ENCODE data around the gene YTHDF1.

Gene YTHDF1

GRCh38 chr20:63248835-63249591 is 33.1 kb upstream of the YTHDF1 start:
- DNase-seq (ENCODE audit: low spot score): peak; percentile 58

DNA sequence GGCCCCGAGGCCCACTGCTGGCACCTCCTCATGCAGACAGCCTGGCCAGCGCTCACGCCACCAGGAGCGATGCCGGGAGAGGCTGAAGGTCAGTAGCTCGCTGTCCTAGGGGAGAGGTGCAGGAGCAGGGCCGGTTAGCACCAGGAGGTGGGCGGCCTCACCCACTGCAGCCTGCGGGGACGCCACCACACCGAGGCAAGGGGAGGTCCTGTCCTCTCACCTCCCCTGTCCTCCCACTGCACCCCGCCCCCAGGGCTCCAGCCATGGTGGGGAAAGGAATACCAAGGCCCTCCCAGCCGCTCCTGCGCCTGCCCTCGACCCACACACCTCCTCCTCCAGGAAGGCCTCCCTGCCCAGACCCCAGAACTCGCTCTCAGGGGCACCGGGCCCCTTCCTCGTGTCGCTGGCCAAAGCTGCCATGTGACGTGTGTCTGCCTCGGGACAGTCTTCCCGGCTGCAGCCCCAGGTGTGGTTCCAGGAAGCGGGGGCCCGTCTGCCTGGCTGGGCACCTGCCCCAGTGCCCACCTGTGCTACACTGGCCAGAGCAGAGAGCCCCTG is 31.8 kb upstream of the YTHDF1 start:
- DNase-seq (ENCODE audit: low spot score): no peak

GRCh38 chr20:63246490-63247288 is 30.8 kb upstream of the YTHDF1 start:
- no peak for DNase-seq (ENCODE audit: low spot score)

DNA sequence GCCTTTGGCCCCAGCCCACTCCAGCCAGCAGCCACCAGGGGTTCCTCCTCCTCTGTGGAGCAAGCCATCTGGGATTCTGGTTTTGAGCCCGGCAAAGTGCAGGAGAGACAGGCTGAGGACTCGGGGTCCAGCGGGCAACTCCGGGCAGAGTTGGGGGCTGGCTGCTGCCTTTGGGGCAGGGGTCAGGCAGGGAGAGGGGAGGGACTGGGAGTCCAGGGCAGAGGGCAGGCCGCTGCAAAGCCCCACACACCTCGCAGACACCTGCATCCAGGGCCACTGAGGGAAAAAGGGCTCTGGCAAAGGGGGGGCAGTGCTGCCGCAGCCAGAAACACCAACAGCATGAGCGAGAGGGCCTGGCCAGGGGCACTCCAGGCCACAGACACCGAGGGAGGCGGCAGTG is 28.5 kb upstream of the YTHDF1 start:
- no peak for DNase-seq (ENCODE audit: low spot score)

GRCh38 chr20:63243604-63244247 is 27.8 kb upstream of the YTHDF1 start:
- DNase-seq (ENCODE audit: low spot score): no peak

DNA sequence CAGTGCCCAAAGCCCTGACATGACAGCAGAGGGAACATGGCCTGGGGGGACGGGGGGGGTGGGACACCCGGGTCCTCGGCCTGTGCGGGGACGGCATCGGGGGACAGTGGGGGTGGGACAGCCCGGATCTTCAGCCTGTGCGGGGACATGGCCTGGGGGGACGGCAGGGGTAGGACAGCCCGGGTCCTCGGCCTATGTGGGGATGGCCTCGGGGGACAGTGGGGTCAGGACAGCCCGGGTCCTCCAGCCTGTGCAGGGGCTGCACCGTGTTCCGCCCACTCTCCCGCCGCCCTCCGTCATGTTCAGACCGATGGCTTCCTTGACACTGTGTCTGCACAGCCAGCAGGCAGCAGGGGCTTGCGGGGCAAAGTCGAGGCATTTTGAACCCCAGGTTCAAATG is 26.8 kb upstream of the YTHDF1 start:
- no peak for DNase-seq (ENCODE audit: low spot score)

DNA sequence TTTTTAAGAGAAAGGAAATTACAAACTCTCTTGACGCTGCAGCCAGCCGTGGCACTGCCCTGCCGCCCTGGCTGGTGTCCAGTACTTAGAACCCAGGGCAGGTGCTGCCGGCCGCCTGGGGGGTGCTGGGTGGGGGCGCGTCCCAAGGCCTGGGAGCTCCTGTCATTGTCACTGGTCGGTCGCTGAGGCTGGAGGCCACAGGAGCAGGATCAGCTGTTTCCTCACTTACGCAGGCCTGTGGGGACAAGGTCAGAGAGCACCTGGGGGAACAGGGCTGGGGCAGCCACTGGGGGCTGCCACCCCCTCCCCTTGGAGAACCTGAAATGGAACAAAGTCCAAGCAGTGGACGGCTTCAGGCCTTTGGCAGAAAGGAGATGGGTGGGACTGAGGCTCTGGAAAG is 25.3 kb upstream of the YTHDF1 start:
- DNase-seq (ENCODE audit: low spot score): no peak

DNA sequence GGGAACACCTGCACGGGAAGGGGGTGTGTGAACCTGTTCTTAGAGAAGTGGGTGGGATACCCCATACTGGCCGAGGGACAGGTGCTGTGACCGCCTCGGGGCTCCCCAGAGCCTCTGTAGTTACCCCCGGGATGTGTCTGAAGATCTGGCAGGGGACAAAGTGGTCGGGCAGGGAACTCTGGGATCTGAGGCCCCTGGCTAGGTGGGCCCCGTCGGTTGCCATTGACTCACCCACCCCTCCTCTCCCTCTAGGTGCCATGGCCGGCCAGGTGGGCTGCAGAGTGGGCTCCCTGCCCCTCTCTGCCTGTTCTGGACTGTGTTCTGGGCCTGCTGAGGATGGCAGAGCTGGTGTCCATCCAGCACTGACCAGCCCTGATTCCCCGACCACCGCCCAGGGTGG is 24.1 kb upstream of the YTHDF1 start:
- DNase-seq (ENCODE audit: low spot score): no peak

DNA sequence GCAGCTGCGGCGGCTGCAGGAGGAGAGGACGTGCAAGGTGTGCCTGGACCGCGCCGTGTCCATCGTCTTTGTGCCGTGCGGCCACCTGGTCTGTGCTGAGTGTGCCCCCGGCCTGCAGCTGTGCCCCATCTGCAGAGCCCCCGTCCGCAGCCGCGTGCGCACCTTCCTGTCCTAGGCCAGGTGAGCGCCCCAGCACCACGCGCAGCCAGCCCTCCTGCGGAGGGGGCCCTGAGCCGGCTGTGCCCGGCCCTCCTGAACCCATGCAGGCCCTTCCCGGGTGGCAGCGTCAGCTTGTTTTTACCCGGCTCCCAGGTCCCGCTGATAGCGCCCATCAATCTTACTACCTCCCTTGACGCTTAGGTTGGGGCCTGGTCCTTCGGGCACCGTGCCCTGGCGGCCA is 23.5 kb upstream of the YTHDF1 start:
- DNase-seq (ENCODE audit: low spot score): no peak

DNA sequence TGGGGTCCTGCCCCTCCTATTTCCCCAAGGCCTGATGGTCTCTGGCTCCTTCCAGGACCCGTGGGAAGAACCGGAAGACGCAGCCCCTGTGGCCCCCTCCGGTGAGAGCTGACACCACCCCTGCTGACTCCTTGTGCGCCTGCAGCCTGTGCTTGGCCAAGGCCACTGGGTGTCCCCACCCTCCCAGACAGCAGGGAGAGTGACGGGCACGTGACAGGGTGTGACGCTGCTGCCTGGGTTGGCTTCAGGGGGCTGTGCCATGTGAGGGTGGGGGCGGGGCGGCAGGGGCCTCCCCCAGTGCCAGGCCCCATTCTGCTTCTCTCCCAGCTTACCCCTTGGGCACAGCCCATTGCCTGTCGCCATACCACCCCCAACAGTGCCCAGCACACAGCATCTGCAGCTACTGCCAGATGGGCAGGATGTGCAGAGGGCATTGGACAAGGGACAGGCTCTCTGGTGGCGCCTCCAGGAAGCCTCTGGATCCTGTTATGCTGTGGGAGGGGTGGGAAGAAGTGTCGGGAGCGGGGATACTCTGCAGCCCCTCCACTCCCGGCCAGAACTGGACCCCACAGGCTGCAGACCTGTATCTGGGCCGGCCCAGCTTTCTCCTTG is 22.7 kb upstream of the YTHDF1 start:
- DNase-seq (ENCODE audit: low spot score): peak; percentile 55

GRCh38 chr20:63238031-63238430 is 22.1 kb upstream of the YTHDF1 start:
- DNase-seq (ENCODE audit: low spot score): no peak

GRCh38 chr20:63236116-63236837 is 20.3 kb upstream of the YTHDF1 start:
- DNase-seq (ENCODE audit: low spot score): no peak

GRCh38 chr20:63235399-63235983 is 19.6 kb upstream of the YTHDF1 start, which contains the start of gene BIRC7:
Gene BIRC7, plus strand, starts transcription at chr20:63235905. Its CDS starts 192 bp downstream, at chr20:63236097.
- DNase-seq (ENCODE audit: low spot score): peak; percentile 29

- DNase-seq (ENCODE audit: low spot score): peak; percentile 26
These were observed 18.9 kb upstream of the YTHDF1 start for GRCh38 chr20:63234693-63235398.

- DNase-seq (ENCODE audit: low spot score): no peak
These were observed 18.0 kb upstream of the YTHDF1 start for GRCh38 chr20:63233924-63234323.

- no peak for DNase-seq (ENCODE audit: low spot score)
These were observed 17.1 kb upstream of the YTHDF1 start for GRCh38 chr20:63233061-63233344.

DNA sequence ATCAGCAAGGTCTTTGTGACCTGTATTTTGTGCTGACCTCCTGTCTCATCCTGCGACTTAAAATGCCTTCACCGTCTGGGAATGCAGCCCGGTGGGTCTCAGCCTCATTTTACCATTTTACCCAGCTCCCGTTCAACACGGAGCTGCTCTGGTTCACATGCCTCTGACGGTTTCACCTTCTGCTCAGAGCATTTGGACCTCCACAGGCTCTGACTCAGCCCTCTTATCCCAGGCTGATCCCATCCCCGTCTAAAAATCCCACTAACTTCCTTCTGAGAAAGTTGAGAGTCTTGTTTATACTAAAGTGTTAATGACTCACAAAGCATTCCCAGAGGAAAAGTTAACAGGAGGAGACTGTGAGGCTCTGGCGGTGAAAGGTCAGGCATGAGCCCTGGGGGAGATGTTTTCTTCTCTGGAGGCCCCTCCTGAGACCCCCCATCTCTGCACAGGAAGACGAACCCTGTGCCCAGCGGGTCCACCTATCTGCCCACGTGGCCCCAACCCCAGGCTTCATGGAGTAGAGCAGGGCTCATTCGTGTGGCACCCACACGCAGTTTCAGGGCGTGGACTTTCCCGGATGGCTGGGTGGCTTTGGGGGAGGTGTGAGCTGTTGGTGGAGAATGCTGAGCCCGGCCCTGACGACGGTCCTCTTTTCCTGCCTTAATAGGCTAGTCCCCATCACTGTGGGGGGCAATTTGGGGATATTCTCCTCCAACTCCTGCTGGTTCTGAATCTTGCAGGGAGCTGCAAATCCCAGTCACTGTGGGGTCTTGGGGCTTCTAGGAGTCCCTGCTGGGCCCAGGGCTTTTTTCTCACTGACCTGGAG is 16.5 kb upstream of the YTHDF1 start:
- no peak for DNase-seq (ENCODE audit: low spot score)

GRCh38 chr20:63230800-63231268 is 14.9 kb upstream of the YTHDF1 start:
- DNase-seq (ENCODE audit: low spot score): no peak

- DNase-seq (ENCODE audit: low spot score): no peak
These were observed 12.9 kb upstream of the YTHDF1 start for GRCh38 chr20:63228806-63229205.

DNA sequence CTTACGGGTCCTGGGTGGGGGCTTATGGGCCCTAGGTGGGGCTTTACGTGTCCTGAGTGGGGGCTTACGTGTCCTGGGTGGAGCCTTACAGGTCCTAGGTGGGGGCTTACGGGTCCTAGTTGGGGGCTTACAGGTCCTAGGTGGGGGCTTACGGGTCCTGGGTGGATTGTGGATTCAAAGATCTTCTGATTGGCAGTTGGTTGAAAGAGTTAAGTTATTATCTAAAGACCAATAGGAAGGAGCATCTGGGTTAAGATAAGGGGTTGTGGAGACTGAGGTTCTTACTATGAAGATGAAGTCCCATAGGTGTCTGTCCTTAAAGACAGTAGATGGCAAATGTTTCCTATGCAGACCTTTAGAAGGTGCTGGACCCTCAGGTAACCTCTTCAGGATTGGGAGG is 11.3 kb upstream of the YTHDF1 start:
- no peak for DNase-seq (ENCODE audit: low spot score)

Data from NAMALWA (cell line).